SK-N-SH (cell line): ENCODE data around the gene RHBDL3.

Experiments
- CTCF ChIP-seq: fragments of 200-600 bp; sonication (generic); IDR thresholded peaks from 2 replicates; pipeline ENCODE4 v1.6.1; 2017; ENCODE audit warnings: antibody characterized with exemption, mild to moderate bottlenecking, moderate library complexity
- FOXM1 ChIP-seq: IDR thresholded peaks from 2 replicates; pipeline ENCODE4 v1.4.0; 2012; ENCODE audit warnings: low read depth, mild to moderate bottlenecking
- GATA2 ChIP-seq: sonication (generic); formaldehyde crosslinking; IDR thresholded peaks from 2 replicates; pipeline ENCODE4 v1.5.0; 2020; ENCODE audit warnings: mild to moderate bottlenecking, missing genetic modification reagents
- IRF3 ChIP-seq: fragments of 150-350 bp; IDR thresholded peaks from 2 replicates; pipeline ENCODE4 v1.6.1; 2016; ENCODE audit warnings: mild to moderate bottlenecking, low read depth, low read length
- MEF2A ChIP-seq: IDR thresholded peaks from 2 replicates; pipeline ENCODE4 v1.4.0; 2012; ENCODE audit warnings: low read depth, borderline replicate concordance
- MXI1 ChIP-seq: IDR thresholded peaks from 2 replicates; pipeline ENCODE4 v1.6.1; 2012; ENCODE audit warnings: mild to moderate bottlenecking, low read depth, low read length, improper control_type of control experiment
- NFIC ChIP-seq: IDR thresholded peaks from 2 replicates; pipeline ENCODE4 v1.4.0; 2012; ENCODE audit warnings: borderline replicate concordance
- TAF1 ChIP-seq: IDR thresholded peaks from 2 replicates; pipeline ENCODE4 v1.6.1; 2012; ENCODE audit warnings: low read depth, mild to moderate bottlenecking, low read length, moderate library complexity, borderline replicate concordance

- TF ChIP-seq GATA2 (CRISPR knock-in tag) (no peak), CTCF (no peak), NFIC (no peak), TAF1 (no peak), IRF3 (no peak), MXI1 (no peak), FOXM1 (no peak), MEF2A (no peak)
These were observed 38.2 kb downstream of the RHBDL3 start for GRCh38 chr17:32303781-32304288.
